ENCODE data around the gene TSPAN16. TPM values are rescaled to one million over a fixed set of nuclear protein-coding genes. Genes with fewer than 3 reads are reported as not detected.

TSPAN16 gene
- total RNA-seq, 4 donors from 2014 or later: not detected

- intact Hi-C loops (cut with DNase I): no loop called here
- Histone ChIP-seq H3K4me1 (peaks cover 5 to 42% (median 14%) of the 10 kb centered on the region in 3 donors), H3K4me3 (no peak overlapping the region), H3K9me3 (no peaks in the 10 kb centered on the region), H3K27me3 (no peaks in the 10 kb centered on the region), H3K36me3 (peaks cover 0 to 7% (median 0%) of the 10 kb centered on the region in 3 donors), H3K27ac (no peak overlapping the region)
- WGBS, 2 donors: 74 to 82% methylated on average over 3 of the region's 3 CpGs
- DNase-seq: no peak
- TF ChIP-seq CTCF (IDR thresholded peaks at IDR 0.05) (no peak), POLR2A (IDR thresholded peaks at IDR 0.05) (no peak)
Observed at GRCh38 chr19:11257846-11258380, 38.0 kb upstream of the TSPAN16 start.

- no peak for DNase-seq
- peak overlapping the region; percentile 86 to 92 (median 90) for H3K27ac ChIP-seq
- peak overlapping the region in 3 of 4 donors; percentile 73 to 99 (median 96) for H3K4me3 ChIP-seq
- peaks cover 18 to 48% (median 28%) of the 10 kb centered on the region in 3 donors for H3K4me1 ChIP-seq
- no peaks in the 10 kb centered on the region for H3K27me3 ChIP-seq
- H3K9me3 ChIP-seq: no peaks in the 10 kb centered on the region
- intact Hi-C loops (cut with DNase I): no loop called here
- 74 to 79% methylated on average over 5 of the region's 5 CpGs for WGBS, 2 donors
- TF ChIP-seq CTCF (IDR thresholded peaks at IDR 0.05) (no peak), POLR2A (IDR thresholded peaks at IDR 0.05) (no peak)
- no peaks in the 10 kb centered on the region for H3K36me3 ChIP-seq
Observed at GRCh38 chr19:11260996-11261395, 35.0 kb upstream of the TSPAN16 start.

GRCh38 chr19:11261431-11261970, 34.5 kb upstream of the TSPAN16 start:
- Histone ChIP-seq H3K27me3 (no peaks in the 10 kb centered on the region), H3K36me3 (no peaks in the 10 kb centered on the region), H3K4me3 (peak overlapping the region; percentile 72 to 99 (median 84)), H3K4me1 (peaks cover 20 to 48% (median 28%) of the 10 kb centered on the region in 3 donors), H3K9me3 (no peaks in the 10 kb centered on the region), H3K27ac (peak overlapping the region; percentile 86 to 92 (median 90))
- intact Hi-C loops (cut with DNase I): no loop called here
- TF ChIP-seq POLR2A (IDR thresholded peaks at IDR 0.05): no peak
- 41 to 80% methylated on average over 2 to 6 of the region's 18 CpGs for WGBS, 2 donors
- DNase-seq: no peak

- intact Hi-C loops (cut with DNase I): no loop called here
- Histone ChIP-seq H3K9me3 (no peaks in the 10 kb centered on the region), H3K27me3 (no peaks in the 10 kb centered on the region), H3K27ac (peak within 1 kb of the TSS; percentile 86 to 92 (median 90)), H3K4me3 (peak within 1 kb of the TSS; percentile 72 to 99 (median 84)), H3K4me1 (peaks cover 20 to 50% (median 28%) of the 10 kb centered on the region in 3 donors), H3K36me3 (no peaks in the 10 kb centered on the region)
- DNase-seq: no peak
- WGBS, 2 donors: 0 to 12% methylated on average over 2 to 4 of the region's 91 CpGs
- no peak for TF ChIP-seq POLR2A (IDR thresholded peaks at IDR 0.05)
- TF ChIP-seq CTCF (IDR thresholded peaks at IDR 0.05): peak in 4 of 6 experiments; percentile 11 to 53 (median 22)
Observed at GRCh38 chr19:11261971-11262839, 33.8 kb upstream of the TSPAN16 start, which contains the start of gene DOCK6. Gene DOCK6, minus strand, starts transcription at chr19:11262524. Its CDS starts 84 bp downstream, at chr19:11262440.

GRCh38 chr19:11263726-11264125, 32.2 kb upstream of the TSPAN16 start:
- H3K36me3 ChIP-seq: no peaks in the 10 kb centered on the region
- H3K4me3 ChIP-seq: no peak overlapping the region
- WGBS, 2 donors: 87 to 92% methylated on average over 6 of the region's 6 CpGs
- no peaks in the 10 kb centered on the region for H3K9me3 ChIP-seq
- no peak for DNase-seq
- TF ChIP-seq CTCF (IDR thresholded peaks at IDR 0.05): no peak
- TF ChIP-seq POLR2A (IDR thresholded peaks at IDR 0.05): no peak
- H3K4me1 ChIP-seq: peaks cover 23 to 60% (median 32%) of the 10 kb centered on the region in 3 donors
- intact Hi-C loops (cut with DNase I): no loop called here
- H3K27ac ChIP-seq: peak overlapping the region in 2 of 4 donors; percentile 88 to 89
- no peaks in the 10 kb centered on the region for H3K27me3 ChIP-seq

All from esophagus squamous epithelium (tissue), 5 donors.